ENCODE data around the gene MKS1. TPM values are rescaled to one million over a fixed set of nuclear protein-coding genes. Genes with fewer than 3 reads are reported as not detected.

The MKS1 gene
- polyA plus RNA-seq, 2 of the 4 experiments (the other 2 are of a cell fraction): 16.2 to 18.6 TPM

- POLR2A ChIA-PET: no interaction called here
- ATAC-seq: no peak
- Histone ChIP-seq H3K9me3 (no peaks in the 10 kb centered on the region), H3K4me2 (no peak overlapping the region), H3K4me3 (no peak overlapping the region), H3K4me1 (no peaks in the 10 kb centered on the region), H3K27ac (no peak overlapping the region)
- 80% methylated on average over 10 of the region's 11 CpGs for WGBS (ENCODE audit: missing lambda C conversion rate)
- no peak for TF ChIP-seq EHF (CRISPR knock-in tag; IDR thresholded peaks at IDR 0.05)
- TF ChIP-seq NR3C1 (IDR thresholded peaks at IDR 0.05): no peak
- no peak for TF ChIP-seq ZSCAN20 (CRISPR knock-in tag; IDR thresholded peaks at IDR 0.05)
- TF ChIP-seq ZC3H11A (IDR thresholded peaks at IDR 0.05): no peak
- no peak for TF ChIP-seq BCL3 (IDR thresholded peaks at IDR 0.05)
- TF ChIP-seq HOXA7 (CRISPR knock-in tag; IDR thresholded peaks at IDR 0.05): no peak
- TF ChIP-seq JUN (IDR thresholded peaks at IDR 0.05): no peak
- TF ChIP-seq CEBPB (IDR thresholded peaks at IDR 0.05): no peak
- no peak for TF ChIP-seq HOXB5 (CRISPR knock-in tag; IDR thresholded peaks at IDR 0.05)
- TF ChIP-seq ZNF302 (CRISPR knock-in tag; IDR thresholded peaks at IDR 0.05): no peak
- TF ChIP-seq CHD4 (IDR thresholded peaks at IDR 0.05; ENCODE audit: borderline replicate concordance): no peak
- TF ChIP-seq ESRRA (IDR thresholded peaks at IDR 0.05; ENCODE audit: borderline replicate concordance, low read length): no peak
- TF ChIP-seq REST (IDR thresholded peaks at IDR 0.05): no peak
- DNase-seq (ENCODE audit: low read depth in 1 of 2, low spot score in 1 of 2): no peak
- CTCF ChIA-PET: interaction anchor here (0.7 to 3.4 kb wide), 5 partner anchors 11 to 44 kb away, joined by 3 to 19 read pairs (median 4); partner anchors contain the start of gene MKS1
- FAIRE-seq: no peak
Observed at GRCh38 chr17:58205936-58206335, 13.1 kb downstream of the MKS1 start.

GRCh38 chr17:58204796-58205195 lies 14.3 kb downstream of the MKS1 start:
- no peak for DNase-seq (ENCODE audit: low read depth in 1 of 2, low spot score in 1 of 2)
- CTCF ChIA-PET: interaction anchor here (1.5 to 2.4 kb wide), 2 partner anchors 10 to 14 kb away, joined by 4 to 8 read pairs; no protein-coding TSS in a partner anchor
- no peak for FAIRE-seq
- H3K4me3 ChIP-seq: no peak overlapping the region
- no peak overlapping the region for H3K4me2 ChIP-seq
- no peaks in the 10 kb centered on the region for H3K9me3 ChIP-seq
- no peak overlapping the region for H3K27ac ChIP-seq
- H3K4me1 ChIP-seq: no peaks in the 10 kb centered on the region
- no peak for ATAC-seq
- WGBS (ENCODE audit: missing lambda C conversion rate): 75% methylated on average over 5 of the region's 5 CpGs
- POLR2A ChIA-PET: no interaction called here
- TF ChIP-seq HOXB13 (CRISPR knock-in tag; IDR thresholded peaks at IDR 0.05; ENCODE audit: low read depth) (no peak), NFE2L2 (conservative IDR thresholded peaks at IDR 0.05; ENCODE audit: low read length) (no peak), KDM1A (IDR thresholded peaks at IDR 0.05; ENCODE audit: low read depth) (no peak), HMGXB4 (CRISPR knock-in tag; IDR thresholded peaks at IDR 0.05; ENCODE audit: borderline replicate concordance) (no peak), HOXB5 (CRISPR knock-in tag; IDR thresholded peaks at IDR 0.05) (no peak), ZSCAN20 (CRISPR knock-in tag; IDR thresholded peaks at IDR 0.05) (no peak), HOXA7 (CRISPR knock-in tag; IDR thresholded peaks at IDR 0.05) (no peak), HEYL (CRISPR knock-in tag; IDR thresholded peaks at IDR 0.05) (no peak), BHLHE40 (IDR thresholded peaks at IDR 0.05; ENCODE audit: low read depth, low read length) (no peak), FOXS1 (CRISPR knock-in tag; IDR thresholded peaks at IDR 0.05) (no peak), ZC3H11A (IDR thresholded peaks at IDR 0.05) (no peak), FOSB (CRISPR knock-in tag; IDR thresholded peaks at IDR 0.05) (no peak), CBX8 (IDR thresholded peaks at IDR 0.05) (no peak), POLR2AphosphoS2 (conservative IDR thresholded peaks at IDR 0.05; ENCODE audit: low read length) (no peak)
